Measurements from ENCODE around the gene CHRNA1. TPM values are rescaled to one million over a fixed set of nuclear protein-coding genes. Genes with fewer than 3 reads are reported as not detected.

The CHRNA1 gene
- total RNA-seq, 2 donors from 2014 or later: 0.41 TPM; not detected in 1

DNA sequence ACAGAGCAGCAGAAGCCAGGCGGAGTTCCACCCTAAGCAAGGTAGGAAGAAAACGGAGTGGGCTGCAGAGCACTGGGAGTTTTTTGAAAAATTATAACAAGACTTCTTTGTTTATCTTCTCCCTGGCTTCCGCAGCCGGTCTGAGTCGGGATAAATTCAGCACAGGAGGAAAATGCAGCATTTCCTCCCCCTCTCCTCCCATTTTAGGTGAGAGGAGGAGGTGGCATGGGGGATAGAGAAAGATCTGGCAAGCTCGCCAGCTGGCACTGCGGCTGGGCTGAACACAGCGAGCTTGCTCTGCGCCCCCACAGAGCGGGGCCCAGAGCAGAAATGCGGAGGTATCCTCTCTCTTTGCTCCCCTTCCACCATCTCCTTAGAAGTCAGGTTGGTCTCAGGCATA is 17.7 kb upstream of the CHRNA1 start:
- Histone ChIP-seq H3K27me3 (replicated peaks; ENCODE audit: insufficient read depth) (no peaks in the 10 kb centered on the region), H3K9me3 (no peaks in the 10 kb centered on the region), H3K4me3 (no peak overlapping the region), H3K4me1 (ENCODE audit: control insufficient read depth in 1 of 2, low read depth in 2 of 2) (no peaks in the 10 kb centered on the region), H3K36me3 (no peaks in the 10 kb centered on the region), H3K27ac (no peak overlapping the region)
- no peak for DNase-seq (ENCODE audit: low spot score)
- TF ChIP-seq, protein P1, sequence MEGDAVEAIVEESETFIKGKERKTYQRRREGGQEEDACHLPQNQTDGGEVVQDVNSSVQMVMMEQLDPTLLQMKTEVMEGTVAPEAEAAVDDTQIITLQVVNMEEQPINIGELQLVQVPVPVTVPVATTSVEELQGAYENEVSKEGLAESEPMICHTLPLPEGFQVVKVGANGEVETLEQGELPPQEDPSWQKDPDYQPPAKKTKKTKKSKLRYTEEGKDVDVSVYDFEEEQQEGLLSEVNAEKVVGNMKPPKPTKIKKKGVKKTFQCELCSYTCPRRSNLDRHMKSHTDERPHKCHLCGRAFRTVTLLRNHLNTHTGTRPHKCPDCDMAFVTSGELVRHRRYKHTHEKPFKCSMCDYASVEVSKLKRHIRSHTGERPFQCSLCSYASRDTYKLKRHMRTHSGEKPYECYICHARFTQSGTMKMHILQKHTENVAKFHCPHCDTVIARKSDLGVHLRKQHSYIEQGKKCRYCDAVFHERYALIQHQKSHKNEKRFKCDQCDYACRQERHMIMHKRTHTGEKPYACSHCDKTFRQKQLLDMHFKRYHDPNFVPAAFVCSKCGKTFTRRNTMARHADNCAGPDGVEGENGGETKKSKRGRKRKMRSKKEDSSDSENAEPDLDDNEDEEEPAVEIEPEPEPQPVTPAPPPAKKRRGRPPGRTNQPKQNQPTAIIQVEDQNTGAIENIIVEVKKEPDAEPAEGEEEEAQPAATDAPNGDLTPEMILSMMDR (IDR thresholded peaks at IDR 0.05): no peak
- ATAC-seq (ENCODE audit: insufficient number of reproducible peaks, low FRiP score, low read depth): no peak

DNA sequence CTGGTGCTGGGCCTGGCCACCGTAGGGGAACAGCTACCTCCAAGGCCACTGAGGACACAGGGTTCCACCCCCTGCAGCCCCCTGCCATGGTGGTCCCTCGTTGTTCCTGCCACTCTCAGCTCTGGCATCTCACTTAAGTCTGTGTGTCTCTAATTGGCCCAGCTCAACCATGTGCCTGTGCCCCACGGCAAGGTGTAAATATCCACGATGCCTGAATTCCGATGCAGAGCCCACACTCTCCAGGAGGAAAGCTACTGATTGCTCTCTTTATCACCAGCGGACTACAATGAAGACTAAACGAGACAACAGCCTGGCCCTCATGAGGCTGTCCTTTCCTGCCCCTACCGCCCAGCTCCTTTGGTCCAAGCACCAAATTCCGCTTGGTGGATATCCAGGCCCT is 17.0 kb upstream of the CHRNA1 start:
- no peak overlapping the region for H3K27ac ChIP-seq
- H3K4me3 ChIP-seq: no peak overlapping the region
- H3K36me3 ChIP-seq: no peaks in the 10 kb centered on the region
- TF ChIP-seq, protein P1 (IDR thresholded peaks at IDR 0.05): no peak
- H3K4me1 ChIP-seq (ENCODE audit: control insufficient read depth in 1 of 2, low read depth in 2 of 2): no peaks in the 10 kb centered on the region
- H3K27me3 ChIP-seq (replicated peaks; ENCODE audit: insufficient read depth): no peaks in the 10 kb centered on the region
- DNase-seq (ENCODE audit: low spot score) (no peak), ATAC-seq (ENCODE audit: insufficient number of reproducible peaks, low FRiP score, low read depth) (no peak)
- no peaks in the 10 kb centered on the region for H3K9me3 ChIP-seq

DNA sequence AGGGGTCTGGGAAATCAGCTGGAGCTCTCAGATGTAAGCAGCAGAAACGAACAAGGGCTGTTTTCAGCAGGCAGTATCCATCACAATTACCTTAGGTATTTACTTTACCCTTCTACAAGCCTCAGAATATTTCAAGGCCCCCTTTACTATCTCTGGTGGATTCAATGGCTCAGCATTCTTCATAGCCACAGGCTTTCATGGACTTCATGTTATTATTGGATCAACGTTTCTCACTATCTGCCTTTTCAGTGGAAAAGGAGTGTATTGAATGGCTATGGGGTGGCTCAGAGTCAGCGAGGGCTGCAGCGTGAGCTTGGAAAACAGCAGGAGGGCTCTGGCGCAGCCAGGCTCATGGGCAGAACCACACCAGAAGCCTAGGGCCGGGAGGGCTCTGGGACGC is 16.6 kb upstream of the CHRNA1 start:
- Histone ChIP-seq H3K9me3 (no peaks in the 10 kb centered on the region), H3K36me3 (no peaks in the 10 kb centered on the region), H3K4me3 (no peak overlapping the region), H3K27ac (no peak overlapping the region), H3K27me3 (replicated peaks; ENCODE audit: insufficient read depth) (no peaks in the 10 kb centered on the region), H3K4me1 (ENCODE audit: control insufficient read depth in 1 of 2, low read depth in 2 of 2) (no peaks in the 10 kb centered on the region)
- DNase-seq (ENCODE audit: low spot score): no peak
- no peak for ATAC-seq (ENCODE audit: insufficient number of reproducible peaks, low FRiP score, low read depth)
- TF ChIP-seq, protein P1 (IDR thresholded peaks at IDR 0.05): no peak

DNA sequence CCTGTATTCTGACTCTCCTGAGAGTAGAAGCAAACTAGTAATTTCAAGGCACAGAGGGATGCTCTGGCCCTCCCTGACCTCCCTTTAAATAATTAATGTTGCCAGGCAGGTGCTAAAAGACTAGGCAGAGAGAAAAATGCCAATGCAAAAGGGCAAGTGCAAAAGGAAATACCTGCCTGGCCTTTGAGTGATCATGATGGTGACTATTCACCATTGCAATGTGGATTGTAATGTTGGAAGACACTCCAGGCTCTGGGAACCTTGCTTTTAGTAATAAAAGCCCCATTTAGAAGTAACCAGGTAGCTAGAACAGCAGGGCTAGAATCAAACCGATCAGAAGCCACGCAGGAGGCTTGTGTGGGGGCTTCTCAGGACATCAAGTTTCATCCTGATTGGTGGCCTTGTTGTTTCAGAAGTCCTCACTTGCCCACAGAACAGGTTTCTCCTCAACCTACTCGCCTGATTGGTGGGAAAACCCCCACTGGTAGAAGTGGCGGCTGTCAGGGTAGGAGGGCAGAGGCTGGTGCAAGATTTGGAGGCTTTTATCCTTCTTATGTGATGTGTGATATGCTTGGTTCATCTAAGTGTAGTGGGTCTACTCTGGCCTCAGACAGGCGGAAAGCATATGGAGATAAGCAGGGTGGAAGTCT is 16.0 kb upstream of the CHRNA1 start:
- Histone ChIP-seq H3K9me3 (no peaks in the 10 kb centered on the region), H3K4me3 (no peak overlapping the region), H3K27ac (no peak overlapping the region), H3K27me3 (replicated peaks; ENCODE audit: insufficient read depth) (no peaks in the 10 kb centered on the region), H3K36me3 (no peaks in the 10 kb centered on the region), H3K4me1 (ENCODE audit: control insufficient read depth in 1 of 2, low read depth in 2 of 2) (no peaks in the 10 kb centered on the region)
- DNase-seq (ENCODE audit: low spot score) (no peak), ATAC-seq (ENCODE audit: insufficient number of reproducible peaks, low FRiP score, low read depth) (no peak)
- TF ChIP-seq, protein P1 (IDR thresholded peaks at IDR 0.05): no peak

DNA sequence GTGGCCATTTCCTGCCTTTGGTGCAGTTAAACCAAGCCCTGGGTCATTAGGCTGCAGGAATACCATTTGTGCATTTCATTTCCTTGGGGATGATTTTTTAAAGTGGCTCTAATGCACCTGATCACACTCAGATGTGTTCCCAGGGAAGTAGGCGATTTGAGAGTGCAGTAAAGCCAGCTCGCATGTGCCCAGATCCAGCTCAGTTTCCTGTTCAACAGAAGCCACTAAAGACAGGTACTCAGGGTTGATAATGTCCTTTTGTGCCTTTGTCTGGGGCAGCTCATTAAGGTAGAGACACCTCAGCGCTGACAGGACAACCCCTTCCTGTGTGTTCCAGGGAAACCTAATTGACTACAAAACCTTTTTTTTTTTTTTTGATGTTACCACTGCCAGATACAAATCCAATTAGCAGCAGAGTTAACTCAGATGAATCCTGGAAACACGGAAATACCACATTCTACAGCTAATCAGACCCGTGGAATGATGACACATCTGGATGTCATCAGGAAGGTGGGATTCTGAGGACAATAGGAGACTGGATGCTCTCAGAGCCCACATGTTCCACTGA is 15.2 kb upstream of the CHRNA1 start:
- Histone ChIP-seq H3K4me1 (ENCODE audit: control insufficient read depth in 1 of 2, low read depth in 2 of 2) (no peaks in the 10 kb centered on the region), H3K36me3 (no peaks in the 10 kb centered on the region), H3K9me3 (no peaks in the 10 kb centered on the region), H3K27me3 (replicated peaks; ENCODE audit: insufficient read depth) (no peaks in the 10 kb centered on the region), H3K4me3 (no peak overlapping the region), H3K27ac (no peak overlapping the region)
- no peak for DNase-seq (ENCODE audit: low spot score)
- ATAC-seq (ENCODE audit: insufficient number of reproducible peaks, low FRiP score, low read depth): no peak
- TF ChIP-seq, protein P1 (IDR thresholded peaks at IDR 0.05): no peak

Measured in thoracic aorta (tissue), 2 donors.